Subcutaneous adipose tissue (tissue), 4 donors: ENCODE results near the gene EFS. TPM values are rescaled to one million over a fixed set of nuclear protein-coding genes. Genes with fewer than 3 reads are reported as not detected.

ENCODE experiments used
- total RNA-seq, 4 donors: library from RNA; depleted of rRNA; stranded (reverse); fragments of >200 nt; gene quantifications; one replicate each; pipeline ENCODE4 v1.1.0, GENCODE V29; 2016
- TF ChIP-seq, protein P1 (sequence below): fragments of 450-650 bp; IDR thresholded peaks from one replicate; pipeline ENCODE4 v1.5.1; 2016; ENCODE audit warnings: low read depth, mild to moderate bottlenecking, control low read depth, antibody characterized with exemption, moderate library complexity

Gene EFS
- total RNA-seq, 4 donors from 2014 or later = 8.5 to 12.8 (median 9.8) TPM

DNA sequence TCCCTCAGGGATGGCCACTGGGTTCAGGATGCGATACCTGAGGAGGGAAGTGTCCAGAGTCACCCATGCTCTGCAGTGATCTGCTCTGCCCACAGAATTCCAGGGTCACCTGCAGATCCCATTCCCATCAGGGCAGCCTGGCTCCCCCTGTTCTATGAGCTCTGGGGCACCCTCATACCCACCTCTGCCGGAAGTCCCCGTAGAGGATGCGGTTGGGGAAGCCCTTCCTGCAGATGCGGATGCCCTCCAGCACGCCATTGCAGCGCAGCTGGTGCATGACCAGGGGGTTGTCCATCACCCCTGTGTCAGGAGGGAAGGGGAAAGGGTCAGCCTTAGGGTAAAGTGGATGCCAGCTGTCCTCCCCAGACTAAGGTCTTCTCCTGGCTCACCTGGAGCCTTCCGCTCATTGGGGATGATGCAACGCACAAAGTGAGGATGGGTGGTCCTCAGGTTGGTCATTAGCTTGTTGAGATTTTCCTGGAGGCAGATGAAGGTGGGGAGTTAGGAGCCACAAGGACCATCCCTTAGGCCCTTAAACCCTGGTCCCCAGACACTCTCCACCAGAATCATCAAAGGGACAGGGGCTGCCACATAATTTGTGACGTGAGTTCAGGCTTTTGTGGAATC is 31.9 kb upstream of the EFS start:
- TF ChIP-seq, protein P1, sequence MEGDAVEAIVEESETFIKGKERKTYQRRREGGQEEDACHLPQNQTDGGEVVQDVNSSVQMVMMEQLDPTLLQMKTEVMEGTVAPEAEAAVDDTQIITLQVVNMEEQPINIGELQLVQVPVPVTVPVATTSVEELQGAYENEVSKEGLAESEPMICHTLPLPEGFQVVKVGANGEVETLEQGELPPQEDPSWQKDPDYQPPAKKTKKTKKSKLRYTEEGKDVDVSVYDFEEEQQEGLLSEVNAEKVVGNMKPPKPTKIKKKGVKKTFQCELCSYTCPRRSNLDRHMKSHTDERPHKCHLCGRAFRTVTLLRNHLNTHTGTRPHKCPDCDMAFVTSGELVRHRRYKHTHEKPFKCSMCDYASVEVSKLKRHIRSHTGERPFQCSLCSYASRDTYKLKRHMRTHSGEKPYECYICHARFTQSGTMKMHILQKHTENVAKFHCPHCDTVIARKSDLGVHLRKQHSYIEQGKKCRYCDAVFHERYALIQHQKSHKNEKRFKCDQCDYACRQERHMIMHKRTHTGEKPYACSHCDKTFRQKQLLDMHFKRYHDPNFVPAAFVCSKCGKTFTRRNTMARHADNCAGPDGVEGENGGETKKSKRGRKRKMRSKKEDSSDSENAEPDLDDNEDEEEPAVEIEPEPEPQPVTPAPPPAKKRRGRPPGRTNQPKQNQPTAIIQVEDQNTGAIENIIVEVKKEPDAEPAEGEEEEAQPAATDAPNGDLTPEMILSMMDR = no peak

DNA sequence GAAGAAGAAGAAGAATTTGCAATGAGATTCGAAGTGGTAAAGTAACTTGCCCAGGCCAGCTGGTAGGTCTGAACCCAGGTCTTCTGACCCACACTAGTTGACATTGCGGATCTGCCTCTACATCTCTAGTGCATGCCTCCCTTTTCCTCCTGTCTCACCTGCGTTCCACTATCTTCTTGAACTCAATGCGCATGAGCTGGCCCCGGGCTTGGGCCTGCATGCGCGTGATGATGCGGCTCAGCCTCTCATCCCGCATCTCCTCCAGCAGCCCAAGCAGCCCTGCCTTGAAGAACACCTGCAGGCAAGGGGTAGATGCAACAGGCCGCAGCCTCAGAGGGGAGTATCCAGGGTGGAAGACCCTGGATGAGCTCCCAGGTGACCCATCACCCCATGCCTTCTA is 31.2 kb upstream of the EFS start:
- TF ChIP-seq, protein P1 = no peak

DNA sequence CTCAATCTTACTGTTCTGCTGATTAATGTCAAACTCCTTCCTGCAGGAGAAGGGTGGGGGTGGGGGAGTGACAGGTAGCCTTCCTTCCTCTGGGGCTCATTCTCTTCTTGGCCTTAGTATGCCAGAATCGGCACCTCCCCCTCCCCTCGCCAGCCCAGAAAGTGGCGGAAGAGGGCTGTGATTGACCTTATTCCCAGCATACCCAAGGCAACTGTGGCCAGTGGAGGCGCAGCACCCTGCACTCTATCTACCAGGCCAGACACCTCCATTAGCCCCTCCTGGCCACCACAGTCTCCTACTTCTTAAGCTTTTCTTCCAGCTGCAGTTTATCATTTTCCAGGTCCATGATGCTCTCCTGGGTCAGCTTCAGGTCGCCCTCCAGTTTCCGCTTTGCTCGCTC is 27.6 kb upstream of the EFS start:
- TF ChIP-seq, protein P1 = no peak

DNA sequence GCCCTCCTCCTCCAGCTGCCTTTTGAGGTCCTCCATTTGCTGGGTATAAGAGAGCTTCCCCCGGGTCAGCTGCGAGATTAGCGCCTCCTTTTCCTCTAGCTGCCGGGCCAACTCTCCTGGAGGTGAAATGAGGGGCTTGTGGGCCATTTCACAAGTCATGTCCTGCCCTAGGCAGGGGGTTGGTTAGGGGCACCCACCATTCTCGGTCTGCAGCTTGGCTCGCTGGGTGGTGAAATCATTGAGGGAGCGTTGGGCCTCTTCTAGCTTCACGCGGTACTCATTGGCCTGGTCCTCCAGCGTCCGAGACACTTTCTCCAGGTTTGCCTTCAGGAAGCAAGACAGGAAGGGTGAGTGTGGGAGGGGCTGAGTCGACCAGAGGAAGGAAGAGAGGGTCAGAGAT is 24.4 kb upstream of the EFS start:
- TF ChIP-seq, protein P1 = no peak

DNA sequence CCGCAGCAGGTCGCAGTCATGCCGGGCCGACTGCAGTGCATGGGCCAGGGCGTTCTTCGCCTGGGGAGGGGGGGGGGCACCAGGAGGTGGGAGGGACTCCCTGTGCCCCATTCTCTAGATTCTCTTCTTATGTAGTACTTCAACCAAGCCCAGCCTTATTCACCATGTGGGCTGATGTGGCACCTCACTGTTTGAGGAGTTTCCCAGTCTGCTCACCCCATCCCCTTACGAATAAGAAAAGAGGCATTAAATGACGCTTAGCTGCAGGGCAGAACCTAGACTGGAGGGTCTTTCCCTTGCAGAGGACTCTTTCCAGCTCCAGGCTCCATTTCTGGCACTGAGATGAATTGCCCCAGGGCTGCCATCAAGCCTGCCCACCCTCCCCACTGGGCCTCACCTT is 24.0 kb upstream of the EFS start:
- TF ChIP-seq, protein P1 = no peak

DNA sequence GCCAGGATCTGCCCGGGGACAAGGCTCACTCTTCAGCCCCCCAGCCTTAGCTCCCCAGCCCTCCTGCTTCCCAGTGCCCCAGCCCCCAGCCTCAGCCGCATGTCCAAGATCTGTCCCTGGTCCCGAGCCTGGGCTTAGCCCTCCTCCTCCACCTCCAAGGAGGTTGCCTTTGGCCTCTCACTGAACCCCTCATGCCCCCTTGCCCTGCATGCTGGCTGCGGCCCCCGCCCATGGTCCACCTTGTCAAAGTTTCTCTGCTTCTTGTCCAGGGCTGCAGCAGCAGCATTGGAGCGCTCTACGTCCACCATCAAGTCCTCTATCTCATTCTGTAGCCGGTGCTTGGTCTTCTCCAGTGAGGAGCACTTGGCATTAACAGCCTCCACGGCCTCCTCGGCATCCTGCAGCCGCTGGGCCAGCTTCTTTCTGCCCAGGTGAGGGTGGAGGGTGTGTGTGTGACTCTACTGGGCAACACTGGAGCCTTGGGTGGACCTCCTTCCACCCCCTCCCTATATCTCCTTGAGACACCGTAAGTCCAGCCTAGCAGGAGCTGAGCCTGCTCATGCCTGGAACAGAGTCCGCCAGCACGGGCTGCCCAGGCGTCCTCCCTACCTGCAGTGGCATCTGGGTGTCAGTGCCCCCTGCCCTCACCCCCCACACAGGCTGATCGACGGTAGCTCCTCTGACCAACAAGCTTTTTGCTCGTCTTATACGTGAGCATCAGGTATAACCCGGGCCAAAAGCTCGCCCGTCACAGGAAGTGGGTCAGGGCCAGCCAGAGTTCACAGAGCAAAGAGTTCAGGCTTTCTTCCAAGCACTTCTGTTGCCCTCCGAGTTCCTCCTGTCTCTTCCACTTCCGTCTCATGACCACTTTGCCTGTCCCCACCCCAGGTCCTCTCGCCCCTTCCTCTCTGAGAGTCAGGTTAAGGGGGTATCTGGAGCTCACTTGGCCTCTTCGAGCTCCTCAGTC is 23.2 kb upstream of the EFS start:
- TF ChIP-seq, protein P1 = no peak

DNA sequence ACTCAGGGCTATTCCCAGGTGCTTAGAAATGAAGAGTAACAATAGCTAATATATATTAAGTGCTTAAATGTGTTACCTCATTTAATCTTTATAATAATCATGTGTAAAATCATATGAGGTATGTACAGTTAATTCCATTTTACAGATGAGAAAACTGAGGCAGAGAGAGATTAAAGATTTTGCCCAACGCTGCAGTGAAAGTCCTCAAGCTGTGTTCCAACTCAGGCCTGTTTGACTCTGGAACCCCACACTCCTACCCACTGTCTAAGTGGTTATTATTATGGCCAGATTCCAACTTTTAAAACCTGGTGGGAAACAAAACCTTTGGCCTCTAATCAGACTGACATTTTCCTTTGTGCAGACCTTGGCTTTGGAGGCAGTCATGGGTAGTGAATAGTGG is 22.0 kb upstream of the EFS start:
- TF ChIP-seq, protein P1 = no peak
